Sigmoid colon (tissue), 7 donors: ENCODE results near the gene RPL10. TPM values are rescaled to one million over a fixed set of nuclear protein-coding genes. Genes with fewer than 3 reads are reported as not detected.

Experiments
- DNase-seq: peaks from one replicate; pipeline ENCODE4 v3.0.0-alpha.2; 2019
- H3K27ac ChIP-seq, 4 donors: fragments of 200-600 bp; sonication (generic); one replicate each; pipeline ENCODE4 v1.5.1; 2016 to 2019; ENCODE audit warnings: mild to moderate bottlenecking in 1 of 4
- H3K27me3 ChIP-seq, 3 donors: fragments of 200-600 bp; sonication (generic); one replicate each; pipeline ENCODE4 v1.5.1; 2019; ENCODE audit warnings: mild to moderate bottlenecking in 1 of 3
- H3K36me3 ChIP-seq, 4 donors: fragments of 200-600 bp; sonication (generic); one replicate each; pipeline ENCODE4 v1.5.1; 2016 to 2019
- H3K4me1 ChIP-seq, 4 donors: fragments of 200-600 bp; sonication (generic); one replicate each; pipeline ENCODE4 v1.5.1; 2017 to 2019
- H3K4me3 ChIP-seq, 4 donors: fragments of 200-600 bp; sonication (generic); one replicate each; pipeline ENCODE4 v1.5.1; 2017 to 2019; ENCODE audit warnings: mild to moderate bottlenecking in 2 of 4, moderate library complexity in 1 of 4
- H3K9me3 ChIP-seq, 4 donors: fragments of 200-600 bp in 3 of 4; sonication (generic) in 3 of 4; one replicate each; pipeline versions ENCODE4 v1.5.1 to v1.6.1; 2013 to 2019
- CTCF ChIP-seq, 4 experiments: fragments of 450-650 bp in 3 of 4; fragments of 200-600 bp in 1 of 4; IDR thresholded peaks; one replicate each; pipeline ENCODE4 v1.5.1; 2016 to 2019; ENCODE audit warnings: antibody characterized with exemption in 4 of 4, mild to moderate bottlenecking in 3 of 4, moderate library complexity in 2 of 4
- EP300 ChIP-seq, 4 donors: sonication (generic); formaldehyde crosslinking; IDR thresholded peaks; one replicate each; pipeline ENCODE4 v1.6.1; 2017; ENCODE audit warnings: antibody characterized with exemption in 4 of 4
- POLR2A ChIP-seq, 2 donors: fragments of 450-650 bp; IDR thresholded peaks; one replicate each; pipeline ENCODE4 v1.6.1; 2016; ENCODE audit warnings: antibody characterized with exemption in 2 of 2, mild to moderate bottlenecking in 2 of 2, moderate library complexity in 2 of 2
- POLR2AphosphoS5 ChIP-seq, 4 donors: sonication (generic); formaldehyde crosslinking; IDR thresholded peaks; one replicate each; pipeline ENCODE4 v1.6.1; 2017; ENCODE audit warnings: antibody characterized with exemption in 4 of 4
- WGBS, 2 donors: extraction: QIAGEN DNeasy Blood & Tissue Kit; methylation state at CpG; one replicate each; pipeline ENCODE4 v1.1.7; 2013; 5-methylcytosine and 5-hydroxymethylcytosine counted together
- intact Hi-C: fragments of 100-400 bp; cut with DNase I; formaldehyde crosslinking; loops from one replicate; pipeline ENCODE4 v1.15.1; 2023
- polyA plus RNA-seq, 3 donors: library from polyadenylated mRNA; stranded (reverse); fragments of 200-250 nt; gene quantifications; one replicate each; pipeline ENCODE4 v1.2.3, GENCODE V29; 2013
- total RNA-seq, 4 donors: library from RNA; depleted of rRNA; stranded (reverse); fragments of >200 nt; gene quantifications; one replicate each; pipeline ENCODE4 v1.1.0, GENCODE V29; 2016
- donor health status: healthy with polysubstance abuse.
- donor health status: Bipolar disorder and iron deficiency.
- donor health status: healthy.

Gene RPL10
- total and polyA plus RNA-seq, 7 donors: 3,138 to 8,651 (median 5,003) TPM

DNA sequence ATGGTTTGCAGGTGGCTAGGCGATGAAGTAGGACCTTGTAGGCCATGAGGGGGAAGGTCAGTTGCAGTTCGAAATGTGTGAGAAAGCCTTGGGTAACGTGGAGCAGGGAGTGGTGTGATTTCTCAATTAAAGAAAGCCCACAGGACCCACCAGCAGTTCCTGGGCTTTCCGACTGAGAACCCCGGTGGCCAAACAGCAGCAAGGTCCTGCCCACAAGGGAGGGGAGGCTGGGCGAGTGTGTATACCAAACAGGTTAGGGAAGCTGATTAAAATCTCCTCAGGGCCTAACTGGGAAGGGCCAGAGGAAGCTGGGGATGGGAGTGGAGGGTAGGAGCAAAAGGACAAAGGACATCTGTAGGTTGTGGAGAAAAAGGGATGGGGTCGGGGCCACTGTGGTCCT is 32.7 kb downstream of the RPL10 start:
- peak overlapping the region in 1 of 4 donors; percentile 34 for H3K27ac ChIP-seq
- WGBS, 2 donors: 64 to 74% methylated on average over 7 of the region's 7 CpGs

DNA sequence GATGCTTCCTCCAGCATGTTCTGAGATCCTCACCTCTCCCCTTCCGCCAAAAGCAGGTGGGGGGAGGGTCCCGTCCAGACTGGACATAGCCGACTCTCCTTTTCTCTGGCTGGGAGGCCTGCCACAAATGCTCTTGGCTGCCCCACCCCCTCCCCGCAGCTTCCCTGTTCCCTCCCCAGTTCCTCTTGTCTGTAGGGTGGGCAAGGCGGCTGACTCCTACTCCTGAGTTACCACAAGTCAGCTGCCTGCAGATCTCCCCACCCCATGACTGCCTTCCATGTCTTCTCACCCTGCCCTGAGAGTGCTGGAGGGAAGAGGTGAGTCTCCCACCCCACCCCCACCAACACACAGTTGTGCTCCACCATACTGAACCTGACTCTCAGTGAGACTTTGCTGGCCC is 33.2 kb downstream of the RPL10 start:
- DNase-seq: no peak
- Histone ChIP-seq H3K4me1 (peaks cover 0 to 28% (median 16%) of the 10 kb centered on the region in 4 donors), H3K36me3 (peaks cover 0 to 40% (median 0%) of the 10 kb centered on the region in 4 donors), H3K27me3 (no peaks in the 10 kb centered on the region), H3K27ac (peak overlapping the region in 1 of 4 donors; percentile 34), H3K9me3 (no peaks in the 10 kb centered on the region), H3K4me3 (no peak overlapping the region)
- TF ChIP-seq POLR2AphosphoS5 (IDR thresholded peaks at IDR 0.05): no peak
- TF ChIP-seq EP300 (IDR thresholded peaks at IDR 0.05): no peak
- TF ChIP-seq POLR2A (IDR thresholded peaks at IDR 0.05): no peak
- TF ChIP-seq CTCF (IDR thresholded peaks at IDR 0.05): no peak
- WGBS, 2 donors: 70 to 90% methylated on average over 5 of the region's 5 CpGs
- intact Hi-C loops: no loop called here

More for the DNA sequence above, 32.7 kb downstream of the RPL10 start:
- H3K27me3 ChIP-seq: no peaks in the 10 kb centered on the region
- intact Hi-C loops: no loop called here
- no peaks in the 10 kb centered on the region for H3K9me3 ChIP-seq
- DNase-seq: no peak
- no peak overlapping the region for H3K4me3 ChIP-seq
- H3K4me1 ChIP-seq: peaks cover 0 to 25% (median 16%) of the 10 kb centered on the region in 4 donors
- peaks cover 0 to 40% (median 0%) of the 10 kb centered on the region in 4 donors for H3K36me3 ChIP-seq
- TF ChIP-seq POLR2AphosphoS5 (IDR thresholded peaks at IDR 0.05) (no peak), POLR2A (IDR thresholded peaks at IDR 0.05) (no peak), EP300 (IDR thresholded peaks at IDR 0.05) (no peak), CTCF (IDR thresholded peaks at IDR 0.05) (no peak)

DNA sequence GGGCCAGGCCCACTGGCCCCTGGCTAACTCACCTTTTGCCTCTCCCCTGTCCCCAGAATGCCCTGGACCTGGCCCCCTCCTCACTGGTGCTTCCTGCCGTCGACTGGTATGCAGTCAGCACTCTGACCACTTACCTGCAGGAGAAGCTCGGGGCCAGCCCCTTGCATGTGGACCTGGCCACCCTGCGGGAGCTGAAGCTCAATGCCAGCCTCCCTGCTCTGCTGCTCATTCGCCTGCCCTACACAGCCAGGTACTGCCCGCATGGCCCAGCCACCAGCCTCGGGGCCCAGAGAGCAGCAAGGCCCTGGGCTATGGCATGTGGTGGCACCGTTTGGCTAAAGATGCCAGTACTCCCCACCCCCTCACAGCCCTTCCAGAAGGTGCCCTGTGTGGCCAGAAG is 34.0 kb downstream of the RPL10 start:
- 92 to 94% methylated on average over 8 of the region's 8 CpGs for WGBS, 2 donors
- Histone ChIP-seq H3K4me3 (no peak overlapping the region), H3K4me1 (peaks cover 0 to 28% (median 16%) of the 10 kb centered on the region in 4 donors), H3K27me3 (no peaks in the 10 kb centered on the region), H3K36me3 (peaks cover 0 to 40% (median 0%) of the 10 kb centered on the region in 4 donors), H3K27ac (no peak overlapping the region), H3K9me3 (no peaks in the 10 kb centered on the region)
- intact Hi-C loops: no loop called here
- TF ChIP-seq POLR2AphosphoS5 (IDR thresholded peaks at IDR 0.05) (no peak), EP300 (IDR thresholded peaks at IDR 0.05) (no peak), POLR2A (IDR thresholded peaks at IDR 0.05) (no peak), CTCF (IDR thresholded peaks at IDR 0.05) (no peak)
- DNase-seq: no peak

DNA sequence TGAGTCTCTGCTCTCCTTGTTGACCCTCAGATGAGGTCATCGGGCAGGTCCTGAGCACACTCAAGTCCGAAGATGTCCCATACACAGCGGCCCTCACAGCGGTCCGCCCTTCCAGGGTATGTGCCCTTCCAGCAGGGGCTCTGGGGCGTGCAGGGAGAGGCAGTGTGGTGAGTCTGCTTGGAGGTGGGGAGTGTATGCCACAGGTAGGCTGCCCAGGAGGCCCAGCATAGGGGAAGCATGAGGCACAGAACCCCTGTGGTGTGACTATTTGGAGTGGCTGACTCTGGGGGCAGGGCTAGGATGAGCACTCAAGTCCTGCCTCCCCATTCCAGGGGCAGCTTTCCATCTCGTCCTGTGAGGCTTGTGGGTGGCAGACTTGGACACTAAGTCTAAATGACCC is 35.4 kb downstream of the RPL10 start:
- WGBS, 2 donors: 89 to 92% methylated on average over 7 of the region's 7 CpGs
- intact Hi-C loops: no loop called here
- H3K4me3 ChIP-seq: no peak overlapping the region

More for the DNA sequence above, 35.4 kb downstream of the RPL10 start:
- no peak for TF ChIP-seq POLR2A (IDR thresholded peaks at IDR 0.05)
- no peak for TF ChIP-seq EP300 (IDR thresholded peaks at IDR 0.05)
- no peak for TF ChIP-seq CTCF (IDR thresholded peaks at IDR 0.05)
- TF ChIP-seq POLR2AphosphoS5 (IDR thresholded peaks at IDR 0.05): no peak
- no peaks in the 10 kb centered on the region for H3K9me3 ChIP-seq
- H3K27ac ChIP-seq: no peak overlapping the region
- no peaks in the 10 kb centered on the region for H3K27me3 ChIP-seq
- H3K4me1 ChIP-seq: peaks cover 0 to 32% (median 22%) of the 10 kb centered on the region in 4 donors
- peaks cover 0 to 40% (median 0%) of the 10 kb centered on the region in 4 donors for H3K36me3 ChIP-seq
- DNase-seq: no peak
